Activated CD4-positive, alpha-beta T cell treated with anti-CD3 and anti-CD28 coated beads, Interleukin-10, Interleukin-2, amounts not matched to agents 100 ng/mL and 50 ng/mL, durations not matched to agents 16 hours and 8 hours (primary cell): ENCODE data around the gene NNMT.
"Not testable (repeated sequence)": the region's sequence is repeated elsewhere in the genome, so short reads cannot be mapped to it uniquely, and the experiment has no call there.

Source experiments
- DNase-seq: peaks from one replicate; pipeline ENCODE4 v3.0.0-alpha.2; 2020

Gene NNMT

GRCh38 chr11:114314096-114314495, 17.9 kb downstream of the NNMT start:
- no peak for DNase-seq

DNA sequence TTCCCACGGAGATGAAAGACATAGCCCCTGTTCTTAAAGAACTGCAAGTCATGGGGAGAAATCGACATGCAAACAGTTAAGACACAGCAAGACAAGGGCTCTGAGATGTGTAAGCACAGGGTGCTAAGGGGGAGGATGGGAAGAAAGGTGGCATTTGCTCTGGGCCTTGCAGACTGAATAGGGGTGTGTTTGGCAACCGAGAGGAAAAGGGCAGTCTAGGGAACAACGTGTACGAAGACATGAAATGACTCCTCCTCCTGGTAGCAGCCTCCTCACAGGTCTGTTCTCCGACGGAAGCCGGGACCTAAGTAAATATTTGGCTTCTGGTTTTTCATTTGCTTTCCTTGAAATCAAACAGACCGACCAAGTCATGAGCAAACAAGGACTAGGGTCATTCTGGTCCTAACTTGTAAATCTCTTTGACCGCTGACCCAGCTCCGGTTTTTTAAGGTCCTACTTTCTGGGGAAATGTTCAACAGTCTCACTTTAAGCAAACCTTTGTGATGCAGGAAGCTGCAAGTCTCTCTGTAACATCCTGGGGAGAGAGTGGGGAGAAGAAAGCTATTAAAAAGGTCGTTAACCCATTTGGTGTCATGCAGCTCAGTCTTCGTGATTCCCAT, 19.7 kb downstream of the NNMT start:
- DNase-seq = peak; percentile 4

DNA sequence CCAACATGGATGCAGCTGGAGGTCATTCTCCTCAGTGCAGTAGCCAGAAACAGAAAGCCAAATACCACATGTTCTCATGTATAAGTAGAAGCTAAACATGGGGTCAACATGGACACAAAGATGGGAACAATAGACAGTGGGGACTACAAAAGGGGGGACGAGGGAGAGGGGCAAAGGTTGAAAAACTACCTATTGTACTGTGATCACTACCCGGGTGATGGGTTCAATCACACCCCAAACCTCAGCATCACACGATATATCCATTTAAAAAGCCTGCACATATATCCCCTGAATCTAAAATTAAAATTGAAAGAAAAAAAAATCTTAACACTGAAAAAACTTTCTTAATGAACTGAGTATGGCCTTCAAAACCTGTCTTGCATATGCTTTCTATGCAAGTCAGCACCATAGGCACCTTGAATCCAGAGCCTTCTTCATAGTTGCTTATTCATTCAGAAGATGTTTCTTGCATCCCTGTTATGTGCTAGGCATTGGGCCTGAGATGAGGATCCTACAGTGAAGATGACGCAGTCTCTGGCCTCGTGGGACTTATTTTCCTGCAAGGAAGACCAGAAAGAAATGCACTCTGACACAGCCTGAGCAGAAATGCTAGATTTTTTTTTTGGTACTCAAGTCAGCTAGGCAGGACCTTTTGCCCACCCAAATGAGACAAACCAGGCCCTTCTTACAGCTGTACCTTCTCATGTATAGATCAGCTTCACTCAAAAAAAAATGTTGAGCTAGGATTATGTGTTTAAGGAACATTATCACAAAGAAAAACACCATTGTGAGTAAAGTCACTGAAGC, 21.0 kb downstream of the NNMT start:
- DNase-seq = no peak

GRCh38 chr11:114317787-114318137, 21.6 kb downstream of the NNMT start:
- no peak for DNase-seq

DNA sequence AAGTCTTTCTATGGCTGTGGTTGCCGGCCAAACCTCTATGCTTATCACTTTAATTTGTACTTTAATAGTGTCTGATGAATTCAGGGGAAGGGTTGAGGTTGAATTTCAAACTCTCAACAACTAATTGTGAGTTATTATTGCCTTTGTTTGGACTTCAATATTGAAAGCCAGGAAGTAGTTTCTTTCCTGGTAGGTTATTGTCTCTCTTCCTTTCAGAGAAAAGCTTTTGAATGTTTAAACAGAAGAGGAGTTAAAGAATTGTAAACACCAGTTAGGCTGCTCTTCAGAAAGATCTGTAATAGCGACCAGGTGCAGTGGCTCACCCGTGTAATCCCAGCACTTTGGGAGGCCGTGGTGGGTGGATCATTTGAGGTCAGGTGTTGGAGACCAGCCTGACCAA, 22.2 kb downstream of the NNMT start:
- no peak for DNase-seq

GRCh38 chr11:114319716-114320328, 23.6 kb downstream of the NNMT start:
- no peak for DNase-seq

GRCh38 chr11:114321621-114322257, 25.5 kb downstream of the NNMT start:
- DNase-seq = no peak

GRCh38 chr11:114322934-114323333, 26.7 kb downstream of the NNMT start:
- no peak for DNase-seq

DNA sequence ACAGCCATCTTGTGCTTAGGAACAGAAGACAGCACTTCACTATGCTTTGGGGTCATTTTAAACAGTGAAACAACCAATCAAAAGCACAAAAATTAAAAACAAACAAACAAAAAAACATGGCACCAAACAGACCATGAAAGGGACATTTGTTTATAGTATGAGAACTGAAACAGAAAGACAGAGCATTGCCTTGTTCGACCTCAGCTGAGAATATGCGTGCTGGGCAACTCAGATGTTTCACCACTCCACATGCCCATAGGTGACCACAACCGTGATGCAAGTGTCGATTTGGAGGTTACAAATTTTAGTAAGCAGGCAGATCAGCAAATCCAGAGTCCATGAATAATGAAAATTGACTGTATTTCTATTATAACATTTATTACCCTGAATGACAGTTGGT, 30.0 kb downstream of the NNMT start:
- no peak for DNase-seq

GRCh38 chr11:114326776-114327175, 30.6 kb downstream of the NNMT start:
- DNase-seq = no peak

DNA sequence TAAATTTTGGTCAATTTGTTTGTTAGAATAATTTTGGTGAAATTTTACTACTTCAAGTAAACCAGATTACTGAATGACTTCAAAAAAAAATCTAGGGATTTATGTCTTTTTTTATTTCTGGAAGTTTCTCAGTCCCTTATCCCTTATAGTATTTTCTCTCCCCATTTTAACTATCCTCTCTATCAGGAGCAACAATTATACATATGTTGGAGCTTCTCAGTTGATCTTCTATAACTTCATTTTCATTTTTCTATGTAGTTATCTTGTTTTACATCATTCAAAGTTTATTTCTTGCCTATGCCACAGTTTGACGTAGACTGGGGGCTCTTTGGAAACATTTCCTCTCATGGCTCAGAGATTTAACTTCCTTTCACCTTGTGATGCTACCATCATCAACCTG, 34.2 kb downstream of the NNMT start:
- DNase-seq = no peak

GRCh38 chr11:114340311-114341131, 44.3 kb downstream of the NNMT start:
- DNase-seq = peak; percentile 46

DNA sequence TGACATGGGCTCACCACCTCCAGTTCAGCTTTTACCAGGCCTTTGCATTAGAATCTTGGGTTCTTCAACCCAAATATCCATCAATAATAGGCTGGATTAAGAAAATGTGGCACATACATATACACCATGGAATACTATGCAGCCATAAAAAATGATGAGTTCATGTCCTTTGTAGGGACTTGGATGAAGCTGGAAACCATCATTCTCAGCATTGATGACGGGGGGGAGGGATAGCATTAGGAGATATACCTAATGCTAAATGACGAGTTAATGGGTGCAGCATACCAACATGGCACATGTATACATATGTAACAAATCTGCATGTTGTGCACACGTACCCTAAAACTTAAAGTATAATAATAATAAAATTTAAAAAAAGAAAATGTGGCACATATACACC, 45.5 kb downstream of the NNMT start:
- not testable (repeated sequence) for DNase-seq

DNA sequence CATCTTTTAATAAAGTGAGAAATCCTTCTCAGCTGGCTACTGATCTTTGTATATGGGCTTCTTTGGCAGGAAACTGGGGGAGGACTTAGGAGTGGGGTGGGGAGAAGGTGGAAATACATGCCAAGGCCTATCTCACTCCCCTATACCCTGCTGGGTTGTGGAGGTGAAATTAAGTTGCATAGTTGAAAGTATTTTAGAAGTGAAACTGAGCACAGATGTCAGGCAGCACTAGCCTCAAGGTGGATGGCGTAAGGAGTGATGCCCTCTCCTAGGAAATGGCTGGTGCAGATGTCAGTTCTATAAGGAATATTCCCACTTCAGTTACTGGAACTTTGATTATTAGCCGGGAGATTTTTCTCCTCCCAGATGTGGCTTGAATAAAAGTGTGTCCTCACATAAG, 46.3 kb downstream of the NNMT start:
- DNase-seq = no peak

GRCh38 chr11:114343020-114343419, 46.8 kb downstream of the NNMT start:
- DNase-seq = no peak

DNA sequence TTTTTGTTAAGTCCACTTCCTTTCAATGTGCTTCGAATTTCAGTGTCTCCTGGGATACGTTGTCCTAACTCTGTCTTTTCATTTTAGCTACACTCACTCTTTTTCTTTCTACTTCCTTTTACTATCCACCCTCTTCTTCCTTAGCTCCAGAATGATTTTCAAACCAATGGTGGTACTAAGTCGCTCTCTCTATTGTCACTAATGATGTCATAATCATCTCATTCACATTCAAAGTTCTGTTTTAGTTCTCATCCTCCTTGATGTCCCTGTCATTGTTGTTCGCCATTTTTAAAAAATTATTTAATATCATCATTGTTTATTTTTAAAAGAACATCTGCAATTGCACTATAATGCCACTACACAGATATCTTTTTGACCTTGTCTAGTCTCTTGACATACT, 47.3 kb downstream of the NNMT start:
- no peak for DNase-seq

DNA sequence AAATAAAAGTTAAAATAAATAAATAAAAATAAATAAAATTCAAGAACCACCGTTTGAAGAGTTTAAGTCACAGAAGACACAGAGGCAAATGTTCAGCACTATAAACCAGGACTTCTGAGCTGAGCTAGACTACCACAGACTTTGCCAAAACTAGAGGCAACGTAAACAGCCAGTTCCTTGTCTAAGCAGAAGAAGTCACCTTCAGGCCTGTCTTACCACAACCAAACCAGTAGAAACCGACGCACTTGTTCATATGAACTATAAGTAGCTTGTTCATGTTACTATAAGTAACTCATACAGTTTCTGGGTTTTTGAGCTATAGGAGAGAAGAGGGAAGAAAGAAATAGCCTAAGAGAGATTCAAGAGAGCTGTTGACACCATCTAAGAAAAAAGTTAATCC, 48.3 kb downstream of the NNMT start:
- no peak for DNase-seq

DNA sequence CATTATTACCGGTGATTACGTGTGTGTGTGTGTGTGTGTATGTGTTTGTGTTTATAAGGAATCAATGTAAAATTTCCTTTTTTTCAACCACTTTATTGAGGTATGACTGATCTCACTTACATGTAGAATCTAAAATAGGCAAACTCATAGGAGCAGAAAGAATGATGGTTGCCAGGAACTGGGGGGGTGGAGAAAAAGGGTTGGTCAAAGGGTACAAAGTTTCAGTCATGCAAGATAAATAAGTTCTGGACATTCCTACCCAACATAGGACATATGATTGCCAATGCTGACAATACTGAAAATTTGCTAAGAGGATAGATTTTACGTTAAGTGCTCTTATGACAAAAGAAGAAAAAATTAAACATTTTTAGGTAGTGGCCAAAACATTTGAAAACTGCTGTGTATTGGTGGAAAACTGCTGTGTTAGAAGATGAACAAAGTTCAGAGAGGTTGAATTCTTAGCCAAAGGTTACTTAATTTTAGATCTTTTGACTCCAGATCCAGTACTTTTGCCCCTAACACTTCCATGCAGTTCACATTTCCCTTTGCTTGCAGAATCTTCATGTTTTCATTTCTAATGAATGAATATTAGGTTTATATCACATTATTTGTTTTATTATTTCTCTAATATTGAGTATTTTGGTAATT, 49.5 kb downstream of the NNMT start:
- no peak for DNase-seq

- peak; percentile 7 for DNase-seq
These were observed 50.5 kb downstream of the NNMT start for GRCh38 chr11:114346709-114347141.

DNA sequence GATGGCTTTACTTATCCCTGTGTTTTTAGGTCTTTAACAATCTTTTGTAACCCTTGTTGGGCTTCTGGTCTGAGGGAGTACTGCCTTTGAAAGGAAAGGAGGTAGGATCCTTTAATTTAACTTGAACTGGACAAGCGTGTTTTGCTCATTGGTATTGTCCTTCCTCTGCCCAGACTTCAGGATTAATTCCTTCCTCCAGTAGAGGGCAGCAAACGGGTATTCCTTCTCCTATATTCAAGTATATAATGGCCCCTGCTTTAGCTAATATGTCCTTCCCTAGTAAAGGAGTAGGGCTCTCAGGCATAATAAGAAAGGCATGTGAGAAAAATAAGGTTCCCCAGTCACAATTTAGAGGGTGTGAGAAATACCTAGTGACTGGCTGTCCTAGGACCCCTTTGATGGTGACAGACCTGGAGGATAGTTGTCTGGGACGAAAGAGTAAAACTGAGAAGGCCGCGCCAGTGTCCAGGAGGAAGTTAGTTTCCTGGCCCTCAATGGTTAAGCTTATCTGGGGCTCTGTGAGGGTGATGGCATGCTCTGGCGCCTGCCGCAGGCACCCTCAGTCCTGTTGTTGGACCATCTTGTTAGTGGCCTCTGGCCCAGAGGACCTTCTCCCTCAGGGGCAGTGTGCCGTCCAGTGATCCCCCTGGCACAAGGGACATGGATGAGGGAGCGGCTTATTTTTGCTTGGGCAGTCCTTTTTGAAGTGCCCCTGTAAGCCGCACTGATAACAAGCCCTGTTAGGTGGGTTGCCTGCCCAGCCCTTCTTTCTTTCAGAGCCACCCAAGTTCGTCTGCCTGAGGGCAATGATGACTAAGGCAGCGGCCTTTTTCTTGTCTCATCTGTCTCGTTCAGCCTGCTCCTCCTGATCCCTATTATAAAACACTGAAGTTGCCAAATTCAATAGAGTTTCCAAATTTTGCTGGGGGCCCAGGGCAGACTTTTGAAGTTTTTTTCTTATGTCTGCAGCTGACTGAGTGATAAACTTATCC, 52.3 kb downstream of the NNMT start:
- DNase-seq = peak; percentile 54

GRCh38 chr11:114350022-114350421, 53.8 kb downstream of the NNMT start:
- no peak for DNase-seq
